Measurements from ENCODE around the gene SH2D5. TPM values are rescaled to one million over a fixed set of nuclear protein-coding genes. Genes with fewer than 3 reads are reported as not detected.
"Not testable (repeated sequence)": the region's sequence is repeated elsewhere in the genome, so short reads cannot be mapped to it uniquely, and the experiment has no call there.

The SH2D5 gene
- total RNA-seq, 1 donor from 2014 or later: 0.30 TPM

DNA sequence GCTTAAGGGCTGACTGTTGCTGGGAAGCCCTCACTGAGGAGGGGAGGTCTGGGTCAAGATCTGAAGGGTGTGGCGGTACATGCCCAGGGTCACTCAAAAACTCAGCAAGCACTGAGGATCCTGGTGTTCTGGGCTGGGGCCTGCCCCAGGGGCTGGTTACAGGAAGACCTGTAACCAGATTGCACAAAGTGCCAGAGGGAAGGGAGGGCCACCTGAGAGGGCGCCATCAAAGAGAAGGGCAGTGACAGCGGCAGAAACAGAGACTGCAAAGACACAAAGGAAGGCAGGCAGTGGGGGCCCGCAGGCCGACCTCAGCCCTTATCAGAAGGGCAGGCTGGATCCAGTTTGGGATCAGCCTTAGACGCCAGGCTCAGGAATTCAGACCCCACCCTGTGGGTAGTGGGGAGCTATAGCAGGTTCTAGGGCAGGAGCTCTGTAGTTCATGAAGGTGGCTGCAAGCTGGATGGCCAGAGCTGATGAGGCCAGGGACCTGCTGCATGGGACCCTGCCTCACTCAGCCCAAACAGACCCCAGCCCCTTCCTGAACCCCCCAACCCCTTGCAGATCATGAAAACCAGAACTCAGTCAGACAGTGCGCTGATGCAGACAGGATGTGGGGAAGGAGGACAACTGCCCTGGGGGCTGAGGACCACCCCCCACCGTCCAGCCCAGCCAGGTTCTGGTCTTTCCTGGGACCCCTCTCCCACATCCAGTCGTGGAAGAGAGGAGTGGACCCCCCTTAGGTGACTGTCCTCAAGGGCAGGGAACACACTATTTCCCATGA is 3.9 kb downstream of the SH2D5 start:
- DNase-seq: no peak

DNA sequence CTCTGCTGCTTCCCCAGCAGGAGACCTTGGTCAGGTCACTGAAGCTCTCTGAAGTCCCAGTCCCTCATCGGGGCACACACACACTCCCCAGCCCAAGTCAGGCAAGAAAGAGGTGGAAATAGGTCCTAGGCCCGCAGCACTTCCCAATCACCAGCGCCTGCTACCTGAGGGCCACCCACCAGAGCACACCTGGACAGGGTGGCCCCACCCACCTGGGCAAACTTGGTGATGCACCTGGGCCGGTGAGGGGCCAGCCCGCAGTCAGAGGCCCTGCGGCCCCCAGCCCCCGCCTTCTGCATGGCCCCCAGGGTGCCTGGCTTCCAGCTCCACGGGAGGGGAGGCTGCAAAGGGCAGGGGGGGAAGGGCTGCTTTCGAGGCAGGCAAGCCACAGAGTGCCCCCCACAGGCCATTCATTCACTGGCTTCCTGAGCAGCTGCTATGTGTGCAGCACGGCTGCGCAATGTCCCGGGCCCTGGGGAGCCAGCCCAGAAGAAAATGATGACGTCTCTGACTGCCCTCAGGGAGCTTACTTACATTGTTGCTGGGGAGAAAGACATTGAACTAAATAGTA is 4.7 kb downstream of the SH2D5 start:
- no peak for DNase-seq

DNA sequence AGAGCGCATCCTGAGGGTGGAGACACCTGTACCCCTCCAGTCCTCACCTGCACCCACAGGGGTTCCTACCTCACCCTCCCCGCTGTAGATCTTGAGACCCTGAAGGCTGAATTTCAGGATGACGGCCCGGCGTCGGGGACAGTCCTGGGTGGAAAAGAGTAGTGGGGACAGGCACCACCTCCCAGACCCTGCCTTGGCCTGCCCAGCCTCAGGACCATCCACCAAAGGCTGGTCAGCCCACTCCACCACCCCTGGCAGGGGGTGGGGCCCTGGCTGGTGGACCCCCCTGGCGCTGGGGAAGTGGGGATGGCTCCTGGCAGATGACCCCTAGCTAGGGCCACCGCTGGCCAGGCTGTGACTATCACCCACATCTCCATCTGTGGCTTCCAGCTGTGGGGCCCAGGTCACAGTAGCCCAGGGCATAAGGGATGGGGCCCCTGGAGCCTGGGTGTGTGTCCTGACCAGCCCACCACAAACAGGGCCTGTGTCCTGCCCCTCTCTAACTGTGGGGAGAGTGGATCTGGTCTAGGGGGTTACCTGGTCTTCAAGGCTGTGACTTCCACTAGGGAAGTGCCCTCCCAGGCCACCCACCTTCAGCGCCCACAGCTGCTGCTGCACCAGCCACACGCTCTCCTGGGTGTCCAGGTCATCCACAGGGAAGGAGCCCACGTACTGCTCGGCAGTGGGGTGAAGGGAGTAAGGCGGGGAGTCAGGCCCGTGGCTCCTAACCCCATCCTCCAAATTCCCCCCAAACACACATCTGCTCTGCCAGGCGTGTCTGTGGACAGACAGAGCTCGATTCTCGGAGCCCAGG is 5.4 kb downstream of the SH2D5 start:
- DNase-seq: no peak

DNA sequence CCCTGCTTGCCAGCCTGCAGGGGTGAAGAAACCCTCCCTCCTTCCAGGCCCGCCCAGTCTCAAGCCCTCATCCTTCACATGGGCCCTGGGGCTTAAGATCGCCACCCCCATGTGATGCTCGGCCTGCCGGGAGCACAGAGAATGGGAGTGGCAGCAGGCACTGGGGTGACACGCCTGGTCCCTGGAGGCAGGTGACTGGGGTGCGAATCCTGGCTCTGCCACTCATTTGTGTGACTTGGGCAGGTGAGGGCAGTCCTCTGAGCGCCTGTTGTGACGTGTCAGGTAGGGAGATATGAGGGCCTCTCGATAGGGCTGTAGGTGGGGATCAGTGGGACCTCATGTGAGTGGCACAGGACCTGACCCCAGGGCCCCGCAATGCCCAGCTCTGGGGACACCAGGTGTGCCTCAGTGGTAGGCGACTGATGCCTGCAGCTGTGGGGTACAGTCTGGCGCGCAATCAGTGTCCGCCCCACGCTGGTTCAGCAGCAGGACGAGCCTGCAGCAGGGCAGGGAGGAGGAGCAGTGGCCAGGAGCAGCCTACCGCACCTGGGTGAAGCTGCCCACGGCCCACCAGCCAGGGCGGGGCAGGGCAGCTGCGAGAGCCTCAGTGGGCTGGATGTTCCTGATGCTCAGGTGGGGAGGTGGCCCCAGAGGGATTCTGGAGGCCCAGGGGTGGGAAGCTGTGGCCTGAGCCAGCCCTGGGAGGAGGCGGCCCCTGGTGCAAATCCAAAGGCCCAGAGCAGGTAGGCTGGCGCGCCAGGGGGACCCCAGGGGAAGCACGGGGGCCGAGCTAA is 6.2 kb downstream of the SH2D5 start:
- no peak for DNase-seq

DNA sequence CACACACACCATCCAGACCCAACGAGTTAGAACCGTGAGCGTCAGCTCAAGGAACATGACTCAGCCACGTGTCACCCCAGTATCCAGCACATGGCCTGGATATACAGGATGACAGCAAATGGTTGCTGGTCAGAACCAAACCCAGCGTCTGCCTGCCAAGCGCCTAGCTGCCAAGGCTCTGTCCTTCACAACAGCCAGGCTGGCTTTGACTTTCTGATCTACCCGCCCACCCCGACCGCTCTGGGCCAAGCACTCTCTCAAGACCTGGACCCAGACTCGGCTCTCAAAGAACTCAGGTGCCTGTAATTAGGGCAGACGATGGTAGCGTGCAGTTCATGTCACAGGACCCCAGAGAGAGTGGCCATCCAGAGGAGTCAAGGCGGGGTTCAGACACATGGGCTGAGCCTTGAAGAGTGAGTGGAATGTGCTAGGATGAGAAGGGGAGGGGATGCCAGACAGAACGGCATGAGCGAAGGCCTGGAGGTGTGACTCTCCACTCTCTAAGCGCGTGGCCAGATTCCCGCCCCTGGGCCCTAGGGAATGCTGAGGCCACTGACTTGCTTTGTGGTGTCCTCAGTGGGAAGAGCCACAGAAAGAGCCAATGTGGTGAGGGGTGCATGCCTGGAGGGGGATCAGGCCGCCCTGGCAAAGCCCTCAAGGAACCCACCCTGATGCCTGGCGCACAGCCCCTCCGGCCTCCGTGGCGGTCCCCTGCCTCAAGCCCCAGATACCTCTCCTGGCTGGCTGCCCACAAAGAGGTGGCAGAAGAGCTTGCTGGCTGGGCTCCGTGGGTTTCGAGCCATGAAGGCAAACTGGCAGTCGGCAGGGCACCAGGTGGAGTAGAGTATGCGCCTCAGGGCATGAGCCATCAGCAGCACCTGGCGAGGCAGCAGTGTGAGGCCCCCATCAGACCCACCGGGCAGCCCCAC is 7.0 kb downstream of the SH2D5 start:
- DNase-seq: no peak

DNA sequence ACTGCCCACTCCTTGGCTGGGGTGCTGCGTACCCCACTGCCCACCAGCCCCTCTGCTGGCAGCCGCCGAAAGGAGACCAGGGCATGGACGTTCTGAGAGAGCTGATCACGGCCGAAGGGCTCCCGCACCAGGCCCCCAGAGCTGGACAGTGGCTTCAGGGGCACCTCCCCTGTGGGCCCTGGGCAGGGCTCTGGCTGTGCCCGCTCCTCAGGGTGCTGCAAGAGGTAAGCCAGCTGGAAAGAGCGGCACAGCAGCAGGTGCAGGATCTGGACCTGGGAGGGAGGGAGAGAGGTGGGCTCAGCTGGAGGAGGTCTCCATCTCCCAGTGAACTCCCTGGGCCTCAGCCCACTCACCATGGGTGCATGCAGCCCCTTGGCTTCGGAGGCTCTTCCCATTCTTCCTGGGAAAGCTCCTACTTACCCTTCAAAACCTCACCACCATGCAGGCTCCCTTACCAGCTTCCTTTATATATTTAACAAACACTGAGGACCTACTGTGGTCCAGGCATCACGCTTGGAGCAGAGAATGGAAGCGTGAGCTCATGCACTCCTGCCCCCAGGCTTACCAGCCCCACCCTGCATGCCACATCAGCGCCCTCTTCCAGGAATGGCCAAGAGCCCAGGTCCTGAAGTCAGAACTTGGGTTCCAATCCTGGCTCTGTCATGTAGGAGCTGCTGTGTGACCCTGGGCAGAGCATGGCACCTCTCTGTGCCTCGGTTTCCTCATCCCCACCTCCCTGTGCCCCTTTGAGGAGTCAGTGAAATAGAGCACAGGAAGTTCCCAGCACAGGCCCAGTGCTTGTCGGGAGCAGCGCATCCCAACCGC is 7.9 kb downstream of the SH2D5 start:
- no peak for DNase-seq

DNA sequence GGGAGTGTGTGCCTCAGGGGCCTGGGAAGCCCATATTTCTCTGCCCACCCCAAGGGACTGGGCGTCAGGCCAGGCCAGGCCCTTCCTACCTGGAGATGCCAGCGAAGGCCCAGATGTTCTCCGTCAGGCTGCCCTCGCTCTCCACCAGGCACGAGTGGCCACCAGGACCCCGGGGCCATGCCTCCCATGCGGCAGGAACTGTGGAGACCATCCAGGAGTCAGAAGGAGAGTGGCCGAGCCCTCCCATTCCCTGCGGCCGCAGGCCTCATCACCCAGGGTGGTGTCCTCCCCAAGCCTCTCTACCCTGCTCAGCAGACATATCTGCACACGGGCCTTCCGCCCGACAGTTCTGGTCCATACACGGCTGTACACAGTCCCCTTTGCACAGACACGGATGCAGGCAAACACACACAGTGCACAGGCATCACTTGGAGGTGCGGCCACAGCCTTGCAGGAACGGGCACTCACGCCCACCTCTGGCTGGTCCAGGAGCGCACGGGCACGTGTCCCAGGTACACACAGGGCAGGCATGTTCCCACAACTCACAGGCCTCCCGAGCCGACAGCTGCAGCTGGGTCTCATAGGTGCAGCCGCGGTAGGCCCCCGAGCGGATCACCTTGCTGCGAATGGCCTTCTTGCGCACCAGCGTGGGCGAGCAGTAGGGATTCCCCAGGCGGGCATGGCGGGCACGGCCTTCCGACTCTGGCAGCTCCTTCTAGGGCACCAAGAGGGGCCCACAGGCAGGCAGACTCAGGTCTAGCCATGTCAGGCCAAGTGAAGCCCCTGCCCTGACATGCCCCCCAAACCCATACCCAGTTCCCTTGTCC is 8.8 kb downstream of the SH2D5 start:
- DNase-seq: no peak

DNA sequence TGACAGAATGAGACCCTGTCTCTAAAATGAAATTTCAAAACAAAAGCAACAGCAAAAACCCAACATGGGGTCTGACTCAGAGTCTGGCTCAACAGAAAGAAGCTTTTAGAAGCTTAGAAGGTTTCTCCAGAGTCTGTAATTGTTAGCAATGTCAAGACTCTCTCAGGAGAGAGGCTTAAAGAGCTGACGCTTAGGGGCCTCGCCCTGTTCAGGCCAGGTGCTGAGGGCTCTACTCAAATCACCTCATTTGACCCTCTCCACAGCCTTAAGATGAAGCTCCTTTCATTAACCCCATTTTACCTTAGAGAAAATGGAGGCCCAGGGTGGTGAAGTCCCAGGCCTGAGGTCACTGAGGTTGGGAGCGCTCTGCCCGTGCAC is 9.4 kb downstream of the SH2D5 start:
- no peak for DNase-seq

DNA sequence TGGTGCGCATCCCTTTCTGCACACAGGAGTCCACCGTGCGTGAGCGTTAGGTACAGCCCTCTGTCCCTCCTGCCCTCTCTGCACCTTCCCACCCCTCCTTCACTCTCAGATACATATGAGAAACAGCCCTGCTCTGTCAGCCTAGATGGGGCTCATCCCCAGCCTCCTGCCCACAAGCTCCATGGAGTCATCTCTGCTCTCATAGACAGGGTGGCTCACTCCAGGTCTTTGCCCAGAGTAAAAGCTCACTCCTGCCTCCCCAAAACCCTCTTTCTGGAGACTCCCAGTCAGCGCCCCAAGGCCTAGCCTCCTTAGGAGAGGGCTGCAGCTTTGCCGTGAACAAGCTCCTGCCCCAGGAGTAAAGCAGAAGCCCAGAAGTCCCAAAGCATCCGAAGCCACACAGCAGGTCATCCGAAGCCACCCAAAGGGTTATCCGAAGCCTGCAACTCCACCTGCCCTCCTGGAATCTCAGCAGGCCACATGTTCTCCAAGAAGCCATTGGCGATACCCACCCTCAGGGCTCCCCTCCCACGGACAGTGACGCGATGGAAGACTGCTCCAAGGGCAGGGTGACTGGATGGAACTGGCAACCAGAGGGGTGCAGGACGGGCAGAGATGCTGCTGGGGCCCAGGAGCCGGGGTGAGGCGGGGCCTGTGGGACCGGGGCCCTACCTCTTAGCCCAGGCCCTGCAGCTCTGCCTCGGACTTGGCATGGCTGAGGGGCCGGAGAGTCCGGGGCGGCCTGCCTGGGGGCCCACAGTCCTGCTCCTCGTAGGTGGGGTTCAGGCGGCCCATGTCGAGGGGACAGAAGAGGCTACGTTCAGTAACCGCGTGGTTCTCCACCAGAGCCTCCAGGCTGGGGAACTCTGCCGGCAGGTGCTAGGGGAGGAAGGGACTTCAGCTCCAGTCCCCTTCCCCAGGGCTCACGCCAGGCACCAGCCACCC is 11.1 kb downstream of the SH2D5 start:
- DNase-seq: no peak

DNA sequence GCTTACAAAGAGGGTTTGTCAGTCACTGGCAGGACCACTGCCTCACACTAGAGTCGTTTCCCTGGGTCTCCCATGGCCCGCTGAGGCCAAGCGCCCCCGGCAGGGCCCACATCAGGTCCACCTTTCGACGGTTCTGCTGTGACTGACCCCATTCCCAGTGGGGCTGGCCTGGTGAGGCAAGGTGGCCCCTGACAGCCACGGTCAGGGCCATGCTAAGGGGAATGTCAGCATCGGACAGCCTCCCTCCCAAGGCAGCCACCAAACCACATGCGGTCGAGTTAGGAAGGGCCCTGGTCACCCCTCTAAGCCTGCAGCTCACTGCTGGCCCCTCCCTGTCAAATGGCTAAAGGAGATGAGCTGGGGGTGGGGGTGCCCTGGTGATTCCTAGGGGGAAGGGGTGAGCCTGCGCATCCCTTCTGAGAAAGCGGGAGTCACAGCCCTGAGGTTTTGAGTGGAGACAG is 11.8 kb downstream of the SH2D5 start:
- no peak for DNase-seq

DNA sequence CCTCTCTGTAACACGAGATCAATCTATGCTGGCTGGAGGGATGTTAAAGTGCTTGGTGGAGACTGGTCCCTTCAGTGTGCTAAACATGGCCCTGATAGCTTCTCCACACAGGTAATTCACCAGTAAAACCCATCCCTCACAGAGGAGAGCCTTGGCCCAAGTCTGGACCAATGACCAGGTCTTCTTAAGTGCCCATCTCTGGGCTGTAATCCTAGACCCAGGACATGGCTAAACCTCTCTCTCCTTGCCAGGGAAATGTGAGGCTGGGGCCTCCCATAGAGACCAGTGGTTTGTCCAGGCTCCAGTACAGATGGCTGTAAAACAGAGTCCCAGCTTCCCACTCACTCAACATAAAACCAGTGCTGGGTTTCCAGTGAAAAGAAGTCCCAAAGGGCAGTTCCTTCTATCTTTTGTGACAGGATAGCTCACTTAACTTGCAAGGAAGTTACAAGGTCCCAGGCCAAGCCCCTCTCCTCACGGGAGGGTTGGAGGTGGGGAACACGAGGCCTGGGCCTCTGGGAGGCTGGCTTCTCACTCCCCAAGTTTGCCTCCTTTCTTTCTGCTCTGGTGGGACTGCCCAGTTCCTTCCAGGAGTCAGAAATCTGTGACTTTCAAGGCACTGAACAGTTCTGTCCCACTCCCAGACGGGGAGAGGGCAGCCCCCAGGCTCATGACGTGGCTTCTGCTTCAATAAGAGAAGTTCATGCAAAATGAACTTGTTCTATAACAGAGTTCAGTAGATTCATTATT is 12.5 kb downstream of the SH2D5 start:
- DNase-seq: no peak

DNA sequence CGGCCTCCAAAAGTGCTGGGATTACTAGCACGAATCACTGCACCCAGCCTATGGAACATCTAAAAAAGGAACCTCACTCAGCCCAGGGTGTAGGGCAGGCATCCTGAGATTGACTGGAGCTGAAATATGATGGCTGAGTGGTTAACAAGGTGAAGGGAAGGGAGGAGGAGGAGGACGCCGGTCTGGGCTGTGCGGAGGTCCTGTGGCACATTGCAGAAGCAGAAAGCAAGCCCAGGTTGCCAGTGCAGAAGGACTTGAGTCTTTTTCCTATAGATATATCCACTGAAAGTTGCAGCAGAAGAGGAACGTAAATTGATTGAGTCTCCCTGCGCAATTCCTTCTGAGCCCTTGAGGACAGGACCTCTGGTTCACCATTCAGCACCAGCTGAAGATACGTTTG is 13.2 kb downstream of the SH2D5 start:
- DNase-seq: no peak

DNA sequence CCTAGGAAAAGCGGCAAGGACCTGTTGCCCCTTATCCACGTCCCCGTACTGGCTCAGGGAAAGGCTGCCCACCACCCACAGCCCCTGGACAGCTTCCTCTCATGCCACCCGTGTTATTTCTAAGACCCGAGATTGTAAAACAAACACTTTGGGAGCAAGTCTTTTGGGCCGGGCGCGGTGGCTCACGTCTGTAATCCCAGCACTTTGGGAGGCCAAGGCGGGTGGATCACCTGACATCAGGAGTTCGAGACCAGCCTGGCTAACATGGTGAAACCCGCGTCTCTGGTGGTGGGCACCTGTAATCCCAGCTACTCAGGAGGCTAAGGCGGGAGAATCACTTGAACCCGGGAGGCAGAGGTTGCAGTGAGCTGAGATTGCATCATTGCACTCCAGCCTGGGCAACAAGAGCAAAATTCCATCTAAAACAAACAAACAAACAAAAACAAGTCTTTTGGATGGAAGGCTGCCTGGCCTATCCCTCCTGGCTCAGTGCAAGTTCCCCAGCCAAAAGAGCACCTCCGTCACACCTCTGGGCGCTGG is 14.1 kb downstream of the SH2D5 start:
- not testable (repeated sequence) for DNase-seq

DNA sequence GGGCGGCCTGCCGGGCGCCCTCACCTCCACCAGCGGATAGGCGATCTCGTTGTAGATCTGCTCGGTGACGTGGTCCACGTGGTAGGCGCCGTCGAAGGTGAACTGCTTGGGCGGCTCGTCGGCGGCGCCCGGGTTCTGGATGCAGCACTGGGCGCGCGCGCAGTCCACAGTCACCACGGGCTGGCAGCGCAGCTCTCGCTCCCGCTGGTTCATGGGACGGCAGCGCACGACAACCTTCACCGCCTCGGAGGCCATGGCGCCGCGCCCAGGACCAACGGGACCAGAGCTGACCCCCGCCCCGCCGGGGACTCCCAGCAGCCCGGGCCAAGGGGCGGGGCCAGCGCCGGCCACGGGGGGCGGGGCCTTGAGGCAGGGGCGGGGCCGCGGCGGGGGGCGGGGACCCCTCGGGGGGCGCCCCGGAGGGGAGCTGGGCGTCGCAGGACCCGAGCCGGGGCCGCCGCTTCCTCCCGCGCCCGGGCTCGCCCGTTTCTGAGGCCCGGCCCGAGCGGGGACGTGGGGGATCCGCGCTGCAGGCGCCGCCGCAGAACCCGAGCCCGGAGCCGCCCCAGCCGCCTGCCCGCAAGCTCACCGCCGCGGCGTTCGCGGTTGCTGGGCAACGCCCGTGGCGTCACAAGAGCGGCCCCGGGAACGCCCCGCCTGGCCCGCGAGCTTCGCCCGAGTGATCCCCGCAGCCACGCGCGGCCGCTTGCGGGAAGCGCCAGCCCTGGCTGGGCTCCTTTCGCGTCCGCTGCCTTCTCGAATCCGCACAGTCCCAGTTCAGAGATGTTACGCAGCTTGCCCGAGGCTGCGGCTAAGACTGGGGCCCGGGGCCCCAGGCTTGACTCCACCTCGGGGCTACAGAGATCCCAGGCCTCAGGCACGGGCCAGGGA is 14.8 kb downstream of the SH2D5 start, which contains the start of gene KIF17:
Gene KIF17, minus strand, starts transcription at position 556 of the 891 bp plus-strand sequence. Its CDS starts 301 bp downstream, at position 255.
- DNase-seq: peak; percentile 39

DNA sequence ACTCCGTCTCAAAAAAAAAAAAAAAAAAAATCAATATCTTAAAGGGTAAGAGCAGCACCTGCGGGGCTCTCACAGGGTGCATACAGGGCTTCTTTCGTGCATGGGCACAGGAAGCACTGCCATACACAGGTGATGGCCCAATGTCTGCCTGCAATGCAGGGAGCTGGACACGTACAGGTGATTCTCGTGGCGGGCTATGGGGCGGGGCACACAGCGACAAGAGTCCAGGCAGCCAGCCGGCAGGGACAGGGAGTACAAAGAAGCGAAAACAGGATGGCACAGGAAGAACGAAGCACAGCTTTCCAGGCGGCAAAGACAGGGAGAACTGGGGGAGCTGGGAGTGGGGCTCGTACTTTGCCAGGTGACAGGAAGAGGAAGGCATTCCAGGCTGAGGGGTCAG is 16.3 kb downstream of the SH2D5 start:
- DNase-seq: no peak

DNA sequence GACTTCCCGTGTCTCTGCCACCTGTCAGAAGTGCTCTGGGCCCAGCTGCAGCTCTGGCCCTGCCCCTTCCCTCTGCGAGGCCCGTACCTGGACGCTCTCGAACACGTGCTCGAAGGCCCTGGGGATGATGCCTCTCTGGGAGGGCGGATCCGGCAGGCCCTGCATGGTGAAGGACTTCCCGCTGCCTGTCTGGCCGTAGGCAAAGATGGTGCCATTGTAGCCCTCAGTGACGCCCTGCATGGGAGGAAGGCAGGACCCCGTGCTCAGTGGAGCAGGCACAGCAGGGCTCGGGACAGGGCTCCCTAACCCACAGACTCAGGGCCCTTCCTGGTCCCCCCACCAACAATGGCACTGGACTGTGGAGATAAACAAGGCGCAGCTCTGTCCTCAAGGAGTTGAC is 17.1 kb downstream of the SH2D5 start:
- DNase-seq: no peak
